22Rv1 (cell line): ENCODE data around the gene UBE3D.

Experiments
- H3K27ac ChIP-seq: fragments of 450-650 bp; 2 replicates; pipeline ENCODE4 v1.5.1; 2017
- CTCF ChIP-seq: fragments of 450-650 bp; IDR thresholded peaks from 2 replicates; pipeline ENCODE4 v1.5.1; 2017; ENCODE audit warnings: mild to moderate bottlenecking
- ZFX ChIP-seq: fragments of 450-650 bp; IDR thresholded peaks from 2 replicates; pipeline ENCODE4 v1.6.1; 2017; ENCODE audit warnings: antibody characterized with exemption, borderline replicate concordance

UBE3D gene

GRCh38 chr6:82915666-82916065 is 150.0 kb downstream of the UBE3D start:
- H3K27ac ChIP-seq, result no peak overlapping the region
- no peak for TF ChIP-seq ZFX

GRCh38 chr6:82914511-82914910 is 151.1 kb downstream of the UBE3D start:
- TF ChIP-seq CTCF, result no peak
- no peak for TF ChIP-seq ZFX
- H3K27ac ChIP-seq, result no peak overlapping the region

- no peak overlapping the region for H3K27ac ChIP-seq
- TF ChIP-seq ZFX (no peak), CTCF (no peak)
Observed at GRCh38 chr6:82910820-82911219, 154.8 kb downstream of the UBE3D start.

GRCh38 chr6:82910395-82910794 is 155.2 kb downstream of the UBE3D start:
- no peak overlapping the region for H3K27ac ChIP-seq
- TF ChIP-seq CTCF (no peak), ZFX (no peak)

- TF ChIP-seq CTCF (no peak), ZFX (no peak)
- no peak overlapping the region for H3K27ac ChIP-seq
Observed at GRCh38 chr6:82909551-82909950, 156.1 kb downstream of the UBE3D start.

GRCh38 chr6:82908661-82909060 is 157.0 kb downstream of the UBE3D start:
- TF ChIP-seq ZFX (no peak), CTCF (no peak)
- H3K27ac ChIP-seq, result no peak overlapping the region

GRCh38 chr6:82906951-82907350 is 158.7 kb downstream of the UBE3D start:
- no peak overlapping the region for H3K27ac ChIP-seq
- TF ChIP-seq CTCF (no peak), ZFX (no peak)

GRCh38 chr6:82906489-82906888 is 159.2 kb downstream of the UBE3D start:
- no peak for TF ChIP-seq CTCF
- no peak for TF ChIP-seq ZFX
- H3K27ac ChIP-seq, result no peak overlapping the region
